Measurements from ENCODE around the gene TGFBI. TPM values are rescaled to one million over a fixed set of nuclear protein-coding genes. Genes with fewer than 3 reads are reported as not detected.

TGFBI gene
- total RNA-seq, 1 donor from 2014 or later = 174 TPM

DNA sequence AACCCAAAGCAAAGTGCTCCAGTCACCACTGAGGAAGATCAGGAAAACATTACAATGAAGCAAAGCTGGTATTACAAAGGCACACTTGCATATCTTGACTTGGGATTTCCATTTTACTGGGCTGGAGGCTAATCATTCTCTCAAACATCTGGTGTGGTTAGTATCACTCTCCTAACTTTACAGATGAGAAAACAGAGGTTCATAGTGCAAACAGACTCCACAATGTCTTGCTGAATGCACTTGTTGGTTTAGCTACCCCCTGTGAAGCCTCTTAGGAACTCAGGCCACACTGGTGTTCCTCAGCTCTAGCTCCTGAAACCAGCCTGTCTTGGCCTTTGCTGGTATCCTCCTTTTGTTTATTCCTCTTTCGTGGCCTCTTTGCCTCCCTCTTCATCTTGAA is 74.3 kb downstream of the TGFBI start:
- no peak for DNase-seq (ENCODE audit: low spot score in 2 of 2)
- H3K27me3 ChIP-seq = no peaks in the 10 kb centered on the region
- intact Hi-C loops (cut with DNase I) = no loop called here
- no peaks in the 10 kb centered on the region for H3K36me3 ChIP-seq
- H3K4me3 ChIP-seq = no peak overlapping the region
- H3K4me1 ChIP-seq = no peaks in the 10 kb centered on the region
- TF ChIP-seq, protein P1, sequence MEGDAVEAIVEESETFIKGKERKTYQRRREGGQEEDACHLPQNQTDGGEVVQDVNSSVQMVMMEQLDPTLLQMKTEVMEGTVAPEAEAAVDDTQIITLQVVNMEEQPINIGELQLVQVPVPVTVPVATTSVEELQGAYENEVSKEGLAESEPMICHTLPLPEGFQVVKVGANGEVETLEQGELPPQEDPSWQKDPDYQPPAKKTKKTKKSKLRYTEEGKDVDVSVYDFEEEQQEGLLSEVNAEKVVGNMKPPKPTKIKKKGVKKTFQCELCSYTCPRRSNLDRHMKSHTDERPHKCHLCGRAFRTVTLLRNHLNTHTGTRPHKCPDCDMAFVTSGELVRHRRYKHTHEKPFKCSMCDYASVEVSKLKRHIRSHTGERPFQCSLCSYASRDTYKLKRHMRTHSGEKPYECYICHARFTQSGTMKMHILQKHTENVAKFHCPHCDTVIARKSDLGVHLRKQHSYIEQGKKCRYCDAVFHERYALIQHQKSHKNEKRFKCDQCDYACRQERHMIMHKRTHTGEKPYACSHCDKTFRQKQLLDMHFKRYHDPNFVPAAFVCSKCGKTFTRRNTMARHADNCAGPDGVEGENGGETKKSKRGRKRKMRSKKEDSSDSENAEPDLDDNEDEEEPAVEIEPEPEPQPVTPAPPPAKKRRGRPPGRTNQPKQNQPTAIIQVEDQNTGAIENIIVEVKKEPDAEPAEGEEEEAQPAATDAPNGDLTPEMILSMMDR (IDR thresholded peaks at IDR 0.05) = no peak
- H3K27ac ChIP-seq = no peak overlapping the region
- H3K9me3 ChIP-seq = no peaks in the 10 kb centered on the region

DNA sequence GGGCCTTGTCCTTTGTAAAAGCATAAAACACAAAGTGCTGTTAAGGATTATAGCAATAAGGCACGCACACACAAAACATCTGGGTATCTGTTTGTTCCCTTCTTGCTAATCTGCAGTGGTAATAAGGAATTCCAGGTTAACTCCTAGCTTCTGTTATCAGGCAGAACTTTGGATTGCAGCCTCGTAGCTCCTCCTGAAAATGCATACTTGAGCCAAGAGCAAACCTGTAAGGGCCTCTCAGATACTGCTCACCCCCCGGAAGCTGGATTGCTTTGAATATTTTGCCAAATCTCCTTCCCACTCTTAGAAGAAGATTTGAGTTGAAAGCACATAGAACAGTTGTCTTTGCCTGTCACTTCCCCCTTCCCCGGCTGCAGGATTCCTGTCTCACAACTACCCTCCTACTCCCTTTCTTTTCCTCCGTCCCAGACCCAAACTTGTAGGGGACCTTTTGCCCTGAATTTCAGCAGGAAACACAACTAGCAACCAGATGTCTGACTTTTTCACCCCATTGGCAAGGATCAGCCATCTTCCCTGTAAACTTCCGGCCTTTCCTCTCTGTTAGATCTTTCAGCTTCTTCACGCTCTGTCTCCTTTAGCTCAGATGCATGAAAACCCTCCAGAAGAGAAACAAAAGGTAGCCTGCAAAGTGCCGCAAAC is 75.6 kb downstream of the TGFBI start:
- no peaks in the 10 kb centered on the region for H3K27me3 ChIP-seq
- TF ChIP-seq, protein P1 (IDR thresholded peaks at IDR 0.05) = no peak
- no peak for DNase-seq (ENCODE audit: low spot score in 2 of 2)
- intact Hi-C loops (cut with DNase I) = no loop called here
- H3K36me3 ChIP-seq = no peaks in the 10 kb centered on the region
- H3K4me1 ChIP-seq = peaks cover 0 to 3% of the 10 kb centered on the region in 2 donors
- H3K27ac ChIP-seq = no peak overlapping the region
- H3K4me3 ChIP-seq = no peak overlapping the region
- H3K9me3 ChIP-seq = no peaks in the 10 kb centered on the region

DNA sequence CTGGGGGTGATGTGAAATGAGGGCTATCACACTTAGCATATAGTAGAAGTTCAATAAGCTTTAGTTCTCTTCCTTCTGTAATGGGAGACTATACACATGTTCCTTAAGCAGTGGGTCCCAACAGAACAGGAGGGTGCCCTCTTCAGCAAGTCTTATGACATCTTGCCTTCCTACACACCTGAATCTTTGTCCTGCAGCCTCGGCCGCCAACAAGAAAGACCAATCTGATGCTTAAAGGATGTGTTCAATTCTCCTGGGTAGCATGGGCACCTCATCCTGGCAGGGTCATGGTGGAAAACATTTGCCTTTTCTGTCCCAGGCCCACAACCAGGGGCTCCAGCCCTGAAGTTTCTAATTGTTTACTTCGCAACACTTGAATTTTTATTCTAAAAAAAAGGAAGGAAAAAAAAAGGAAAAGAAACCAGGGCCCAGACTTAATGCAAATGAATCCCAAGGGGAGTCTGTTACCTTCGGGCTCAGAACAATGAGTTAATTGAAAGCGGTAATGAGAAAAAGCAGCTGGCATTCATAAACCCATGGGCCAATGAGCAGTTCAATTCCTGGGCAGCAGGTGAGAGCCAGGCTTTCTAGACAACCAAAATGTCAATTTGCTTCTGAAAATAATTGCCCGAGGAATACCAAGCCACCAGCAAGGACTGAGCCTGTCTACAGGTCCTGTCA is 77.7 kb downstream of the TGFBI start:
- H3K36me3 ChIP-seq = no peaks in the 10 kb centered on the region
- no peak overlapping the region for H3K27ac ChIP-seq
- H3K4me1 ChIP-seq = peaks cover 0 to 3% of the 10 kb centered on the region in 2 donors
- H3K4me3 ChIP-seq = no peak overlapping the region
- no peaks in the 10 kb centered on the region for H3K27me3 ChIP-seq
- no peaks in the 10 kb centered on the region for H3K9me3 ChIP-seq
- intact Hi-C loops (cut with DNase I) = no loop called here
- TF ChIP-seq, protein P1 (IDR thresholded peaks at IDR 0.05) = no peak
- no peak for DNase-seq (ENCODE audit: low spot score in 2 of 2)

DNA sequence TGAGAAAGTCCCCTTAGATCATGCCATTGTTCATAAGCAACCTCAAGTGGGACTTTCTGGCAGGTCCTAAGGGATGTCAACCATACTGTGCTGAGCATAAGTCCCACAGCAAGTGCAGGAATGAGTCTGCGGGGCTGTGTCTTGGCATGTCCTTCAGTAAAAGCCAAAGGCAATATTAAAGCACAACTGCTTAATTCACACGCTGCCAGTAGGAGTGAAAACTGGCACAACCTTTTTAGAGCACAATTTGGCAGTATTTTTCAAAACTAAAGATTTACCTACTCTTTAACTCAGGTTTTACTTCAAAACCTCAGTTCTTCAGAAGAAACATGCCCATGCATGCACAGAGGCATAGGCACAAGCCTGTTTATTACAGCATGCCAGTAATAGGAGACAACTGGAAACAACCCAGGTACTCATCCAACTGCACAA is 79.4 kb downstream of the TGFBI start:
- H3K27me3 ChIP-seq = no peaks in the 10 kb centered on the region
- H3K4me1 ChIP-seq = peaks cover 0 to 3% of the 10 kb centered on the region in 2 donors
- TF ChIP-seq, protein P1 (IDR thresholded peaks at IDR 0.05) = no peak
- H3K27ac ChIP-seq = no peak overlapping the region
- no peak overlapping the region for H3K4me3 ChIP-seq
- intact Hi-C loops (cut with DNase I) = no loop called here
- no peaks in the 10 kb centered on the region for H3K36me3 ChIP-seq
- H3K9me3 ChIP-seq = no peaks in the 10 kb centered on the region
- DNase-seq (ENCODE audit: low spot score in 2 of 2) = no peak

DNA sequence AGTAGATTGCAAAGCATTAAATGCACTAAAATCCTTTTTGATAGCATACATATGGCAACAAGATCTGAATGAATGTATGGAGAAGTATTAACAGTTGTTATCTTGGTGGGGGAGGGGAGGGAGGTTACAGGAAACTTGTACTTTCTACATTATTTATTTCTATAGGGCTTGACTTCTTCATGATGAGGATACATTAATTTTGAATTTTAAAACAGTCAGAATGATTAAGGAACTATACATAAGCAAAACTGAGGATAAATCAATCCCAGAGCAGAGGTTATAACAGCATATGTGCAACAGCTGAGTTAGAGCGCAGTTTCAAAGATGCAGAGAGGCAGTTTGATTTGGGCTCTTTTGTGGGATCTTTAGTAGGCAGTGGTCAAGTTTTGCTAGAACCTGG is 80.0 kb downstream of the TGFBI start:
- DNase-seq (ENCODE audit: low spot score in 2 of 2) = no peak
- intact Hi-C loops (cut with DNase I) = no loop called here

More for the DNA sequence above, 80.0 kb downstream of the TGFBI start:
- Histone ChIP-seq H3K36me3 (no peaks in the 10 kb centered on the region), H3K27me3 (no peaks in the 10 kb centered on the region), H3K4me1 (peaks cover 0 to 3% of the 10 kb centered on the region in 2 donors), H3K27ac (no peak overlapping the region), H3K4me3 (no peak overlapping the region), H3K9me3 (no peaks in the 10 kb centered on the region)
- TF ChIP-seq, protein P1 (IDR thresholded peaks at IDR 0.05) = no peak

Data from ascending aorta (tissue), 2 donors.